HEK293 (cell line): Measurements from ENCODE around the gene TCF7L2.

Experiments
- BCL11A ChIP-seq: fragments of 450-650 bp; formaldehyde crosslinking; IDR thresholded peaks from 2 replicates; pipeline ENCODE4 v1.5.1; 2016; ENCODE audit warnings: low read depth, missing biosample characterization, missing genetic modification characterization
- EGR2 ChIP-seq: fragments of 450-650 bp; formaldehyde crosslinking; IDR thresholded peaks from 2 replicates; pipeline ENCODE4 v1.5.1; 2016; ENCODE audit warnings: low read depth, missing biosample characterization, missing genetic modification characterization
- GLIS1 ChIP-seq: fragments of 450-650 bp; formaldehyde crosslinking; IDR thresholded peaks from 2 replicates; pipeline ENCODE4 v1.5.1; 2016; ENCODE audit warnings: missing biosample characterization, missing genetic modification characterization
- KLF8 ChIP-seq: fragments of 450-650 bp; formaldehyde crosslinking; IDR thresholded peaks from 2 replicates; pipeline ENCODE4 v1.5.1; 2016; ENCODE audit warnings: missing biosample characterization, missing genetic modification characterization
- SP7 ChIP-seq: fragments of 450-650 bp; formaldehyde crosslinking; IDR thresholded peaks from 2 replicates; pipeline ENCODE4 v1.5.1; 2016; ENCODE audit warnings: missing biosample characterization, missing genetic modification characterization
- ZBTB17 ChIP-seq: fragments of 450-650 bp; formaldehyde crosslinking; IDR thresholded peaks from 2 replicates; pipeline ENCODE4 v1.5.1; 2016; ENCODE audit warnings: missing biosample characterization, missing genetic modification characterization
- ZEB2 ChIP-seq: fragments of 450-650 bp; formaldehyde crosslinking; IDR thresholded peaks from 2 replicates; pipeline ENCODE4 v1.5.1; 2016; ENCODE audit warnings: missing biosample characterization, missing genetic modification characterization
- ZFHX2 ChIP-seq: fragments of 450-650 bp; formaldehyde crosslinking; conservative IDR thresholded peaks from 2 replicates; pipeline ENCODE4 v1.5.1; 2016; ENCODE audit warnings: missing biosample characterization, missing genetic modification characterization
- ZFP37 ChIP-seq: fragments of 450-650 bp; formaldehyde crosslinking; IDR thresholded peaks from 2 replicates; pipeline ENCODE4 v1.5.1; 2016; ENCODE audit warnings: missing biosample characterization, missing genetic modification characterization
- ZFP69B ChIP-seq: fragments of 450-650 bp; formaldehyde crosslinking; IDR thresholded peaks from 2 replicates; pipeline ENCODE4 v1.5.1; 2016; ENCODE audit warnings: missing biosample characterization, missing genetic modification characterization
- ZNF133 ChIP-seq: fragments of 450-650 bp; formaldehyde crosslinking; IDR thresholded peaks from 2 replicates; pipeline ENCODE4 v1.5.1; 2016; ENCODE audit warnings: missing biosample characterization, missing genetic modification characterization
- ZNF184 ChIP-seq: fragments of 450-650 bp; IDR thresholded peaks from 2 replicates; pipeline ENCODE4 v1.5.1; 2018; ENCODE audit warnings: missing biosample characterization, mild to moderate bottlenecking, missing genetic modification characterization
- ZNF24 ChIP-seq: fragments of 450-650 bp; formaldehyde crosslinking; IDR thresholded peaks from 2 replicates; pipeline ENCODE4 v1.5.1; 2016; ENCODE audit warnings: missing biosample characterization, missing genetic modification characterization
- ZNF274 ChIP-seq, 2 experiments: fragments of 200-500 bp in 1 of 2; fragments of 450-650 bp in 1 of 2; sonication (Bioruptor generic) in 1 of 2; formaldehyde crosslinking in 1 of 2; IDR thresholded peaks; 2 replicates each; pipeline versions ENCODE4 v1.5.1 to v1.6.1; 2014 to 2016; ENCODE audit warnings: borderline replicate concordance in 1 of 2, inconsistent platforms in 1 of 2, low read length in 1 of 2, missing biosample characterization in 1 of 2, missing genetic modification characterization in 1 of 2
- ZNF350 ChIP-seq: fragments of 450-650 bp; formaldehyde crosslinking; IDR thresholded peaks from 2 replicates; pipeline ENCODE4 v1.5.0; 2017; ENCODE audit warnings: missing biosample characterization, mild to moderate bottlenecking, missing genetic modification characterization
- ZNF366 ChIP-seq: fragments of 450-650 bp; formaldehyde crosslinking; conservative IDR thresholded peaks from 2 replicates; pipeline ENCODE4 v1.5.1; 2016; ENCODE audit warnings: missing biosample characterization, missing genetic modification characterization
- ZNF394 ChIP-seq: fragments of 450-650 bp; formaldehyde crosslinking; IDR thresholded peaks from 2 replicates; pipeline ENCODE4 v1.5.1; 2016; ENCODE audit warnings: missing biosample characterization, missing genetic modification characterization, mild to moderate bottlenecking, moderate library complexity, borderline replicate concordance
- ZNF510 ChIP-seq: fragments of 450-650 bp; formaldehyde crosslinking; IDR thresholded peaks from 2 replicates; pipeline ENCODE4 v1.5.1; 2018; ENCODE audit warnings: mild to moderate bottlenecking, missing genetic modification characterization, missing biosample characterization; ENCODE audit not compliant: insufficient replicate concordance
- ZNF600 ChIP-seq: fragments of 450-650 bp; formaldehyde crosslinking; IDR thresholded peaks from 2 replicates; pipeline ENCODE4 v1.5.1; 2016; ENCODE audit warnings: missing biosample characterization, missing genetic modification characterization
- ZNF843 ChIP-seq: fragments of 450-650 bp; formaldehyde crosslinking; IDR thresholded peaks from 2 replicates; pipeline ENCODE4 v1.5.1; 2016; ENCODE audit warnings: missing biosample characterization, missing genetic modification characterization
- ZXDB ChIP-seq: fragments of 450-650 bp; formaldehyde crosslinking; IDR thresholded peaks from 2 replicates; pipeline ENCODE4 v1.5.1; 2016; ENCODE audit warnings: missing biosample characterization, missing genetic modification characterization
- TF ChIP-seq, protein P1 (sequence below): fragments of 450-650 bp; formaldehyde crosslinking; IDR thresholded peaks from 2 replicates; pipeline ENCODE4 v1.5.1; 2016; ENCODE audit warnings: missing biosample characterization, missing genetic modification characterization
- TF ChIP-seq, protein P2 (sequence below): fragments of 450-650 bp; formaldehyde crosslinking; IDR thresholded peaks from 2 replicates; pipeline ENCODE4 v1.5.1; 2016; ENCODE audit warnings: missing biosample characterization, missing genetic modification characterization
- TF ChIP-seq, protein P3 (sequence below): fragments of 450-650 bp; formaldehyde crosslinking; IDR thresholded peaks from 2 replicates; pipeline ENCODE4 v1.5.1; 2016; ENCODE audit warnings: missing biosample characterization, missing genetic modification characterization
- TF ChIP-seq, protein P4 (sequence below): fragments of 450-650 bp; formaldehyde crosslinking; IDR thresholded peaks from 2 replicates; pipeline ENCODE4 v1.5.1; 2016; ENCODE audit warnings: missing biosample characterization, missing genetic modification characterization
- TF ChIP-seq, protein P5 (sequence below): fragments of 450-650 bp; formaldehyde crosslinking; IDR thresholded peaks from 2 replicates; pipeline ENCODE4 v1.5.1; 2016; ENCODE audit warnings: missing biosample characterization, missing genetic modification characterization

TCF7L2 gene

DNA sequence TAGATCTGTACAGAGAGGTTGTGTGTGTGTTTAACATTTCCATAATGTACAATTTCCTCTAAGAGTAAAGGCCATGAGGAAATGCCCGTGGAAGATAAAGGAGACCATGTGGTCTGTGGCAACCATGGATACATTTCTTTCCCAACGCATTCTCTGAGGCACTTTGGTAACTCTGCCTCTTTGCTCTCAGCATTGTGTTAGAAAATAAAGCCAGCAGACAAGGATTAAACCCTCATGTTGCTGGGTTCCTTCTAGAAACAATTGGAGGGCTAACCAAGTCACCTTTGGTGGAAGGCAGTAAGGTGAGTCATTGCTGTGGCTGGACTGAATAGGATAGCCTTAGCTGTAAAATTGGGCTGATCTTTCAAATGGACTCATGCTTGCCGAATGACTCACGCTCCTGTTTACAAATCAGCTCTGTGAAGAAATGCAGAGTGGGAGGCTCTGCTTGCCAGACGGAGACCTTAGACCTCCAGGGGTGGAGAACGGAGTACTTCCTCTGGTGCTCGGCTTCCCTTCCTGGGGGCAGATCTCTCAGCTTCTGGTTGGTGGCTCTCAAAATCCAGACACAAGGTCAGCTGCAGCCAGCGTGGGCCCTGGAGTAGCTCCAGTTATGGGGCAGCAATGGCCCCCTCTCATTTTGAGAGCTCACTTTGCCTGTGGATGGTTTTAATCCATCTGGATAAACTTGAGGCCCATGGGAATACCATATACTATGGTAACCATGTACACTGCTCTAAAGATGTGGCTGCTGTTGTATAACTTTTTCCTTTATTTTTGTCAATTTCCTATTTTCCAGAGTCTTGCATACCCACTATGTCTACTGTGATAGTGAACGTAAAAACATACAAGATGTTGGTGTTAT lies 137.3 kb downstream of the TCF7L2 start (continued):
- TF ChIP-seq, protein P1, sequence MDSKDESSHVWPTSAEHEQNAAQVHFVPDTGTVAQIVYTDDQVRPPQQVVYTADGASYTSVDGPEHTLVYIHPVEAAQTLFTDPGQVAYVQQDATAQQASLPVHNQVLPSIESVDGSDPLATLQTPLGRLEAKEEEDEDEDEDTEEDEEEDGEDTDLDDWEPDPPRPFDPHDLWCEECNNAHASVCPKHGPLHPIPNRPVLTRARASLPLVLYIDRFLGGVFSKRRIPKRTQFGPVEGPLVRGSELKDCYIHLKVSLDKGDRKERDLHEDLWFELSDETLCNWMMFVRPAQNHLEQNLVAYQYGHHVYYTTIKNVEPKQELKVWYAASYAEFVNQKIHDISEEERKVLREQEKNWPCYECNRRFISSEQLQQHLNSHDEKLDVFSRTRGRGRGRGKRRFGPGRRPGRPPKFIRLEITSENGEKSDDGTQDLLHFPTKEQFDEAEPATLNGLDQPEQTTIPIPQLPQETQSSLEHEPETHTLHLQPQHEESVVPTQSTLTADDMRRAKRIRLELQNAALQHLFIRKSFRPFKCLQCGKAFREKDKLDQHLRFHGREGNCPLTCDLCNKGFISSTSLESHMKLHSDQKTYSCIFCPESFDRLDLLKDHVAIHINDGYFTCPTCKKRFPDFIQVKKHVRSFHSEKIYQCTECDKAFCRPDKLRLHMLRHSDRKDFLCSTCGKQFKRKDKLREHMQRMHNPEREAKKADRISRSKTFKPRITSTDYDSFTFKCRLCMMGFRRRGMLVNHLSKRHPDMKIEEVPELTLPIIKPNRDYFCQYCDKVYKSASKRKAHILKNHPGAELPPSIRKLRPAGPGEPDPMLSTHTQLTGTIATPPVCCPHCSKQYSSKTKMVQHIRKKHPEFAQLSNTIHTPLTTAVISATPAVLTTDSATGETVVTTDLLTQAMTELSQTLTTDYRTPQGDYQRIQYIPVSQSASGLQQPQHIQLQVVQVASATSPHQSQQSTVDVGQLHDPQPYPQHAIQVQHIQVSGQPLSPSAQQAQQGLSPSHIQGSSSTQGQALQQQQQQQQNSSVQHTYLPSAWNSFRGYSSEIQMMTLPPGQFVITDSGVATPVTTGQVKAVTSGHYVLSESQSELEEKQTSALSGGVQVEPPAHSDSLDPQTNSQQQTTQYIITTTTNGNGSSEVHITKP (tag by site-specific recombination): peak; percentile 69
- TF ChIP-seq ZNF184 (tag by site-specific recombination) (peak; percentile 61; the same call in 1 of the 2 replicates), ZNF600 (tag by site-specific recombination) (0 out of 2 replicates have a peak, but pooled peaks have one; percentile 49), ZNF274 (IDR thresholded peaks at IDR 0.05; ENCODE audit: low read length) (no peak), ZNF274 (tag by site-specific recombination; IDR thresholded peaks at IDR 0.05; ENCODE audit: borderline replicate concordance) (no peak), ZNF133 (tag by site-specific recombination) (no peak), ZNF350 (tag by site-specific recombination) (no peak), GLIS1 (tag by site-specific recombination) (peak; percentile 87), ZBTB17 (tag by site-specific recombination) (0 out of 2 replicates have a peak, but pooled peaks have one; percentile 25), ZNF394 (tag by site-specific recombination) (peak; percentile 42; the same call in 1 of the 2 replicates), EGR2 (tag by site-specific recombination) (peak; percentile 59), ZFP37 (peak; percentile 71; the same call in 1 of the 2 replicates), ZNF366 (tag by site-specific recombination) (peak; percentile 69), ZEB2 (peak; percentile 63; the same call in 1 of the 2 replicates), ZXDB (tag by site-specific recombination) (0 out of 2 replicates have a peak, but pooled peaks have one; percentile 16), ZFP69B (tag by site-specific recombination) (0 out of 2 replicates have a peak, but pooled peaks have one; percentile 41), ZFHX2 (tag by site-specific recombination) (peak; percentile 54), ZNF510 (tag by site-specific recombination) (no peak), BCL11A (peak; percentile 49; the same call in 1 of the 2 replicates), ZNF843 (tag by site-specific recombination) (0 out of 2 replicates have a peak, but pooled peaks have one; percentile 28), KLF8 (tag by site-specific recombination) (peak; percentile 55; the same call in 1 of the 2 replicates), ZNF24 (tag by site-specific recombination) (peak; percentile 94), SP7 (tag by site-specific recombination) (peak; percentile 90)
- TF ChIP-seq, protein P2, sequence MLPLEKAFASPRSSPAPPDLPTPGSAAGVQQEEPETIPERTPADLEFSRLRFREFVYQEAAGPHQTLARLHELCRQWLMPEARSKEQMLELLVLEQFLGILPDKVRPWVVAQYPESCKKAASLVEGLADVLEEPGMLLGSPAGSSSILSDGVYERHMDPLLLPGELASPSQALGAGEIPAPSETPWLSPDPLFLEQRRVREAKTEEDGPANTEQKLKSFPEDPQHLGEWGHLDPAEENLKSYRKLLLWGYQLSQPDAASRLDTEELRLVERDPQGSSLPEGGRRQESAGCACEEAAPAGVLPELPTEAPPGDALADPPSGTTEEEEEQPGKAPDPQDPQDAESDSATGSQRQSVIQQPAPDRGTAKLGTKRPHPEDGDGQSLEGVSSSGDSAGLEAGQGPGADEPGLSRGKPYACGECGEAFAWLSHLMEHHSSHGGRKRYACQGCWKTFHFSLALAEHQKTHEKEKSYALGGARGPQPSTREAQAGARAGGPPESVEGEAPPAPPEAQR: no peak
- TF ChIP-seq, protein P3, sequence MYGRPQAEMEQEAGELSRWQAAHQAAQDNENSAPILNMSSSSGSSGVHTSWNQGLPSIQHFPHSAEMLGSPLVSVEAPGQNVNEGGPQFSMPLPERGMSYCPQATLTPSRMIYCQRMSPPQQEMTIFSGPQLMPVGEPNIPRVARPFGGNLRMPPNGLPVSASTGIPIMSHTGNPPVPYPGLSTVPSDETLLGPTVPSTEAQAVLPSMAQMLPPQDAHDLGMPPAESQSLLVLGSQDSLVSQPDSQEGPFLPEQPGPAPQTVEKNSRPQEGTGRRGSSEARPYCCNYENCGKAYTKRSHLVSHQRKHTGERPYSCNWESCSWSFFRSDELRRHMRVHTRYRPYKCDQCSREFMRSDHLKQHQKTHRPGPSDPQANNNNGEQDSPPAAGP (tag by site-specific recombination): peak; percentile 58; the same call in 1 of the 2 replicates
- TF ChIP-seq, protein P4, sequence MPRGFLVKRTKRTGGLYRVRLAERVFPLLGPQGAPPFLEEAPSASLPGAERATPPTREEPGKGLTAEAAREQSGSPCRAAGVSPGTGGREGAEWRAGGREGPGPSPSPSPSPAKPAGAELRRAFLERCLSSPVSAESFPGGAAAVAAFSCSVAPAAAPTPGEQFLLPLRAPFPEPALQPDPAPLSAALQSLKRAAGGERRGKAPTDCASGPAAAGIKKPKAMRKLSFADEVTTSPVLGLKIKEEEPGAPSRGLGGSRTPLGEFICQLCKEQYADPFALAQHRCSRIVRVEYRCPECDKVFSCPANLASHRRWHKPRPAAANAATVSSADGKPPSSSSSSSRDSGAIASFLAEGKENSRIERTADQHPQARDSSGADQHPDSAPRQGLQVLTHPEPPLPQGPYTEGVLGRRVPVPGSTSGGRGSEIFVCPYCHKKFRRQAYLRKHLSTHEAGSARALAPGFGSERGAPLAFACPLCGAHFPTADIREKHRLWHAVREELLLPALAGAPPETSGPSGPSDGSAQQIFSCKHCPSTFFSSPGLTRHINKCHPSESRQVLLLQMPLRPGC: peak; percentile 96
- TF ChIP-seq, protein P5, sequence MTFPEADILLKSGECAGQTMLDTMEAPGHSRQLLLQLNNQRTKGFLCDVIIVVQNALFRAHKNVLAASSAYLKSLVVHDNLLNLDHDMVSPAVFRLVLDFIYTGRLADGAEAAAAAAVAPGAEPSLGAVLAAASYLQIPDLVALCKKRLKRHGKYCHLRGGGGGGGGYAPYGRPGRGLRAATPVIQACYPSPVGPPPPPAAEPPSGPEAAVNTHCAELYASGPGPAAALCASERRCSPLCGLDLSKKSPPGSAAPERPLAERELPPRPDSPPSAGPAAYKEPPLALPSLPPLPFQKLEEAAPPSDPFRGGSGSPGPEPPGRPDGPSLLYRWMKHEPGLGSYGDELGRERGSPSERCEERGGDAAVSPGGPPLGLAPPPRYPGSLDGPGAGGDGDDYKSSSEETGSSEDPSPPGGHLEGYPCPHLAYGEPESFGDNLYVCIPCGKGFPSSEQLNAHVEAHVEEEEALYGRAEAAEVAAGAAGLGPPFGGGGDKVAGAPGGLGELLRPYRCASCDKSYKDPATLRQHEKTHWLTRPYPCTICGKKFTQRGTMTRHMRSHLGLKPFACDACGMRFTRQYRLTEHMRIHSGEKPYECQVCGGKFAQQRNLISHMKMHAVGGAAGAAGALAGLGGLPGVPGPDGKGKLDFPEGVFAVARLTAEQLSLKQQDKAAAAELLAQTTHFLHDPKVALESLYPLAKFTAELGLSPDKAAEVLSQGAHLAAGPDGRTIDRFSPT (tag by site-specific recombination): peak; percentile 67; the same call in 1 of the 2 replicates
